MM.1S (cell line): ENCODE data around the gene ADRA2C.

Source experiments
- DNase-seq: peaks from one replicate; pipeline ENCODE4 v3.0.0-alpha.2; 2015
- H2AFZ ChIP-seq: fragments of 300-600 bp; sonication (generic); 2 replicates; pipeline ENCODE4 v1.6.0; 2016; ENCODE audit warnings: antibody characterized with exemption, low read length
- H3F3A ChIP-seq: fragments of 300-600 bp; sonication (generic); 2 replicates; pipeline ENCODE4 v1.6.1; 2016; ENCODE audit warnings: mild to moderate bottlenecking, antibody characterized with exemption, low read length, moderate library complexity, mixed read lengths; ENCODE audit not compliant: insufficient read depth
- H3K27ac ChIP-seq: fragments of 300-600 bp; sonication (generic); 2 replicates; pipeline ENCODE4 v1.5.1; 2016; ENCODE audit warnings: mild to moderate bottlenecking, low read length
- H3K27me3 ChIP-seq: fragments of 300-600 bp; sonication (generic); replicated peaks from 2 replicates; pipeline ENCODE4 v1.6.0; 2016; ENCODE audit warnings: low read length; ENCODE audit not compliant: insufficient read depth
- H3K36me3 ChIP-seq: fragments of 300-600 bp; sonication (generic); replicated peaks from 2 replicates; pipeline ENCODE4 v1.6.1; 2016; ENCODE audit warnings: mild to moderate bottlenecking, low read length, mixed read lengths; ENCODE audit not compliant: insufficient read depth
- H3K4me1 ChIP-seq: fragments of 300-600 bp; sonication (generic); 2 replicates; pipeline ENCODE4 v1.6.1; 2016; ENCODE audit warnings: low read length, mixed read lengths
- H3K4me2 ChIP-seq: fragments of 300-600 bp; sonication (generic); 2 replicates; pipeline ENCODE4 v1.6.0; 2016; ENCODE audit warnings: low read depth, low read length
- H3K4me3 ChIP-seq: fragments of 300-600 bp; sonication (generic); 2 replicates; pipeline ENCODE4 v1.5.1; 2016; ENCODE audit warnings: low read length, mixed read lengths
- H3K79me2 ChIP-seq: fragments of 300-600 bp; sonication (generic); 2 replicates; pipeline ENCODE4 v1.6.1; 2016; ENCODE audit warnings: mixed run types, low read length, mixed read lengths
- H3K9ac ChIP-seq: fragments of 300-600 bp; sonication (generic); 2 replicates; pipeline ENCODE4 v1.6.1; 2016; ENCODE audit warnings: low read length, mixed read lengths
- H3K9me2 ChIP-seq: fragments of 300-600 bp; sonication (generic); replicated peaks from 2 replicates; pipeline ENCODE4 v1.6.1; 2016; ENCODE audit warnings: mild to moderate bottlenecking, low read length, mixed read lengths; ENCODE audit not compliant: insufficient read depth
- H3K9me3 ChIP-seq: fragments of 300-600 bp; sonication (generic); replicated peaks from 2 replicates; pipeline ENCODE4 v1.6.1; 2016; ENCODE audit warnings: mild to moderate bottlenecking, low read length, mixed read lengths; ENCODE audit not compliant: insufficient read depth
- H4K20me1 ChIP-seq: fragments of 300-600 bp; sonication (generic); 2 replicates; pipeline ENCODE4 v1.6.1; 2016; ENCODE audit warnings: mild to moderate bottlenecking, low read length, moderate library complexity, mixed read lengths; ENCODE audit not compliant: insufficient read depth
- EZH2 ChIP-seq: fragments of 300-600 bp; sonication (generic); optimal IDR thresholded peaks from 2 replicates; pipeline ENCODE3; 2017; ENCODE audit warnings: low read depth, mild to moderate bottlenecking, antibody characterized with exemption, low read length, mixed read lengths
- EZH2phosphoT487 ChIP-seq: fragments of 300-600 bp; sonication (generic); IDR thresholded peaks from 2 replicates; pipeline ENCODE4 v1.6.1; 2018; ENCODE audit warnings: antibody characterized with exemption, low read length
- TF ChIP-seq, protein P1 (sequence below): fragments of 300-600 bp; sonication (generic); IDR thresholded peaks from 2 replicates; pipeline ENCODE4 v1.5.1; 2016; ENCODE audit warnings: antibody characterized with exemption, low read length, mixed read lengths

Gene ADRA2C

DNA sequence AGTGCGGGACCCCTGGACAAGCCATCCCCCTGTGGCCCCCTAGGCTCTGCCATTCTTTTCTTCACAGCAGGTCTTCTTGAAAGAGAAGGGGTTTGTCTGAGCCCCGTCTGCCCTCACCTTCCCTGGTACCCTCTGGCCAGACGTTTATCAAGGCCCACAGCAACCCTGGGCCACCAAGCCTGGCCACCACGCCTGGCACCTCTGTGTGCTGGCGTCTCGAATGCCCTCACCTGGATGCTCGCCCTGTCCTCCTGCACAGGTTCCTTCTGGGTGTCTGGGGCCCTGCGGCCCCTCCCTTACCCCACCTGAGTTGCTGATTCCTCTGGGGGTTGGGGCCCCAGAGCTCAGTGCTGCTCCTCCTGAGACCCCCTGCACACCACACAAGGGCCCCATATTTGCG lies 25.1 kb downstream of the ADRA2C start:
- TF ChIP-seq EZH2phosphoT487: no peak
- TF ChIP-seq, protein P1, sequence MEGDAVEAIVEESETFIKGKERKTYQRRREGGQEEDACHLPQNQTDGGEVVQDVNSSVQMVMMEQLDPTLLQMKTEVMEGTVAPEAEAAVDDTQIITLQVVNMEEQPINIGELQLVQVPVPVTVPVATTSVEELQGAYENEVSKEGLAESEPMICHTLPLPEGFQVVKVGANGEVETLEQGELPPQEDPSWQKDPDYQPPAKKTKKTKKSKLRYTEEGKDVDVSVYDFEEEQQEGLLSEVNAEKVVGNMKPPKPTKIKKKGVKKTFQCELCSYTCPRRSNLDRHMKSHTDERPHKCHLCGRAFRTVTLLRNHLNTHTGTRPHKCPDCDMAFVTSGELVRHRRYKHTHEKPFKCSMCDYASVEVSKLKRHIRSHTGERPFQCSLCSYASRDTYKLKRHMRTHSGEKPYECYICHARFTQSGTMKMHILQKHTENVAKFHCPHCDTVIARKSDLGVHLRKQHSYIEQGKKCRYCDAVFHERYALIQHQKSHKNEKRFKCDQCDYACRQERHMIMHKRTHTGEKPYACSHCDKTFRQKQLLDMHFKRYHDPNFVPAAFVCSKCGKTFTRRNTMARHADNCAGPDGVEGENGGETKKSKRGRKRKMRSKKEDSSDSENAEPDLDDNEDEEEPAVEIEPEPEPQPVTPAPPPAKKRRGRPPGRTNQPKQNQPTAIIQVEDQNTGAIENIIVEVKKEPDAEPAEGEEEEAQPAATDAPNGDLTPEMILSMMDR: no peak
- Histone ChIP-seq H3K9me2 (no peaks in the 10 kb centered on the region), H3K36me3 (no peaks in the 10 kb centered on the region), H3K27ac (no peak overlapping the region), H3K4me2 (no peak overlapping the region), H3K9ac (no peak overlapping the region), H3K27me3 (peaks cover 43% of the 10 kb centered on the region), H3K9me3 (no peaks in the 10 kb centered on the region), H3F3A (no peaks in the 10 kb centered on the region), H3K4me3 (no peak overlapping the region), H4K20me1 (peaks cover 3% of the 10 kb centered on the region), H3K79me2 (no peaks in the 10 kb centered on the region), H3K4me1 (no peaks in the 10 kb centered on the region), H2AFZ (no peak overlapping the region)
- no peak for DNase-seq

DNA sequence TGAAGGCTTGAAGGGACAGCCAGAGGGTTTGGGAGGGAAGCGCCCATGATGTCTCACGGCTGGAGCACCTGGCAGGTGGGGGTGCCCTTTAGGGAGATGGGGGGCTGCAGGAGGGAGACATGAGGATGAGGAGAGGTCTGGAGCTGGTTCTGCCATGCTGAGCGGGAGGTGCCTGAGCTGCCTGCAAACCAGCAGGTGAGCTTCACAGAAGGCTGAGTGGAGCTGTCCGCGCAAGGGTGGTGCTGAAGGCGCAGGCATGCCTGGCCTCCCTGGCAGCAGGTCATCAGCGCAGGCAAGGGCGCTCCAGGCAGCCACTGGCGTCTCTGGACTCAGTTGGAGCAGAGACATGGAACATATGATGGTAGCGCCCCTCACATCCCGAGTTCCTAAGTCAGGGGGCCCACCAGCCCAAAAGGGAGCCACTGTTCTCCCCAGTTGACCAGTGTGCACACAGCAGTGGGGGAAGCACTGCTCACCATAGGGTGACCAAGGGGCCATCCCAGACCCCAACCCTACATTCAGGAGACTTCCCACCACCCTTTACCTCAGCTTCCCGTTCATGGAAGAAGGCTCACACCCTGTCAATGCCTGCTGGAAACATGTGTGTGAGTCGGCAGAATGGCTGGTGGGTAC lies 25.8 kb downstream of the ADRA2C start:
- peak; percentile 55 for DNase-seq
- Histone ChIP-seq H2AFZ (no peak overlapping the region), H3K4me2 (no peak overlapping the region), H3K79me2 (no peaks in the 10 kb centered on the region), H3F3A (no peaks in the 10 kb centered on the region), H3K9me3 (no peaks in the 10 kb centered on the region), H3K4me1 (no peaks in the 10 kb centered on the region), H3K9ac (no peak overlapping the region), H3K4me3 (no peak overlapping the region), H3K36me3 (no peaks in the 10 kb centered on the region), H3K9me2 (no peaks in the 10 kb centered on the region), H3K27me3 (peaks cover 35% of the 10 kb centered on the region), H3K27ac (no peak overlapping the region), H4K20me1 (peaks cover 3% of the 10 kb centered on the region)
- no peak for TF ChIP-seq EZH2phosphoT487
- no peak for TF ChIP-seq EZH2
- TF ChIP-seq, protein P1: no peak

DNA sequence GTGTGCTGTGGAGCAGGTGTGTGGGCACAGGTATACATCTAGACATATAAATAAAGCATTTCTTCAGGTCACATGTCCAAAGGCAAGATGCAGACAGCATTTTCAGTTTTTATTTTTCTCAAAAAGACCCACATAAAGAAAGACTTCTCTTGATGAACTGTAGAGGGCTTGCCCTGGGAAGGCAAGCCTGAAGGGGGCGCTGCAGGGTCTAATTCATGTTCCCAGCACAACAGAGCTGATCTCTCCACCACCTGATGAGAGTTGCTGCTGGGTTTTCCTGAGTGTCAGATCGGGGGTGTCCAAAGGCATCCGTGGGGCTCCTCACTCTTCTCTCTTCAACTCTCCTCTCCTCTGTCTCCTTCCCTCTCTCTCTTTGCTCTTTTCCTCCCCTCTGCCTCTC lies 26.6 kb downstream of the ADRA2C start:
- Histone ChIP-seq H3K79me2 (no peaks in the 10 kb centered on the region), H3K27ac (no peak overlapping the region), H3K36me3 (no peaks in the 10 kb centered on the region), H3K9me2 (no peaks in the 10 kb centered on the region), H3F3A (no peaks in the 10 kb centered on the region), H3K27me3 (peaks cover 32% of the 10 kb centered on the region), H2AFZ (no peak overlapping the region), H3K9me3 (no peaks in the 10 kb centered on the region), H3K4me3 (no peak overlapping the region), H3K4me1 (no peaks in the 10 kb centered on the region), H3K9ac (no peak overlapping the region), H3K4me2 (no peak overlapping the region), H4K20me1 (peaks cover 3% of the 10 kb centered on the region)
- no peak for DNase-seq
- no peak for TF ChIP-seq EZH2phosphoT487
- TF ChIP-seq, protein P1: peak; percentile 15
- no peak for TF ChIP-seq EZH2
